ENCODE measurements around the gene CIPC.

GRCh38 chr14:77114609-77115008, 16.6 kb downstream of the CIPC start:
- TF ChIP-seq POLR2A (IDR thresholded peaks at IDR 0.05) (no peak), POLR2AphosphoS5 (IDR thresholded peaks at IDR 0.05) (no peak), EP300 (IDR thresholded peaks at IDR 0.05) (no peak)
- TF ChIP-seq, protein P1, sequence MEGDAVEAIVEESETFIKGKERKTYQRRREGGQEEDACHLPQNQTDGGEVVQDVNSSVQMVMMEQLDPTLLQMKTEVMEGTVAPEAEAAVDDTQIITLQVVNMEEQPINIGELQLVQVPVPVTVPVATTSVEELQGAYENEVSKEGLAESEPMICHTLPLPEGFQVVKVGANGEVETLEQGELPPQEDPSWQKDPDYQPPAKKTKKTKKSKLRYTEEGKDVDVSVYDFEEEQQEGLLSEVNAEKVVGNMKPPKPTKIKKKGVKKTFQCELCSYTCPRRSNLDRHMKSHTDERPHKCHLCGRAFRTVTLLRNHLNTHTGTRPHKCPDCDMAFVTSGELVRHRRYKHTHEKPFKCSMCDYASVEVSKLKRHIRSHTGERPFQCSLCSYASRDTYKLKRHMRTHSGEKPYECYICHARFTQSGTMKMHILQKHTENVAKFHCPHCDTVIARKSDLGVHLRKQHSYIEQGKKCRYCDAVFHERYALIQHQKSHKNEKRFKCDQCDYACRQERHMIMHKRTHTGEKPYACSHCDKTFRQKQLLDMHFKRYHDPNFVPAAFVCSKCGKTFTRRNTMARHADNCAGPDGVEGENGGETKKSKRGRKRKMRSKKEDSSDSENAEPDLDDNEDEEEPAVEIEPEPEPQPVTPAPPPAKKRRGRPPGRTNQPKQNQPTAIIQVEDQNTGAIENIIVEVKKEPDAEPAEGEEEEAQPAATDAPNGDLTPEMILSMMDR (IDR thresholded peaks at IDR 0.05): no peak

Data from stomach (tissue), 4 donors.